ENCODE results near the gene RBM42.

The RBM42 gene

GRCh38 chr19:35673121-35673804 lies 44.4 kb downstream of the RBM42 start:
- peak overlapping the region; percentile 72 for H3K27ac Mint-ChIP-seq
- DNase-seq = peak; percentile 66
- CTCF ChIA-PET = interaction anchor here (0.9 to 1.4 kb wide), 2 partner anchors 19 to 25 kb away, joined by 3 to 4 read pairs; partner anchors contain the start of gene COX6B1
- H3K4me3 Mint-ChIP-seq = peak overlapping the region; percentile 77
- no peaks in the 10 kb centered on the region for H3K9me3 Mint-ChIP-seq
- H3K36me3 Mint-ChIP-seq = peaks cover 1% of the 10 kb centered on the region
- peaks cover 72% of the 10 kb centered on the region for H3K27me3 Mint-ChIP-seq
- peaks cover 11% of the 10 kb centered on the region for H3K4me1 Mint-ChIP-seq

GRCh38 chr19:35675589-35676140 lies 46.8 kb downstream of the RBM42 start:
- Mint-ChIP-seq H3K27ac (no peak overlapping the region), H3K36me3 (peaks cover 1% of the 10 kb centered on the region), H3K9me3 (no peaks in the 10 kb centered on the region), H3K27me3 (peaks cover 50% of the 10 kb centered on the region), H3K4me3 (no peak overlapping the region), H3K4me1 (peaks cover 11% of the 10 kb centered on the region)
- CTCF ChIA-PET = no interaction called here
- DNase-seq = no peak

Measured in activated naive CD4-positive, alpha-beta T cell treated with anti-CD3 and anti-CD28 coated beads, Interleukin-2, amount 10 ng/mL, durations not matched to agents 7 days and 5 days (primary cell).